Thyroid gland (tissue), 4 donors: ENCODE measurements around the gene GBP6.

Source experiments
- POLR2A ChIP-seq, 2 donors: fragments of 450-650 bp; IDR thresholded peaks; one replicate each; pipeline ENCODE4 v1.6.1; 2017; ENCODE audit warnings: antibody characterized with exemption in 2 of 2, mild to moderate bottlenecking in 2 of 2, moderate library complexity in 1 of 2
- TF ChIP-seq, protein P1 (sequence below), 6 experiments: fragments of 200-600 bp in 3 of 6; fragments of 450-650 bp in 3 of 6; sonication (generic) in 3 of 6; IDR thresholded peaks; one replicate each; pipeline ENCODE4 v1.5.1; 2016 to 2019; ENCODE audit warnings: antibody characterized with exemption in 6 of 6, mild to moderate bottlenecking in 2 of 6, inconsistent platforms in 1 of 6, moderate library complexity in 1 of 6

DNA sequence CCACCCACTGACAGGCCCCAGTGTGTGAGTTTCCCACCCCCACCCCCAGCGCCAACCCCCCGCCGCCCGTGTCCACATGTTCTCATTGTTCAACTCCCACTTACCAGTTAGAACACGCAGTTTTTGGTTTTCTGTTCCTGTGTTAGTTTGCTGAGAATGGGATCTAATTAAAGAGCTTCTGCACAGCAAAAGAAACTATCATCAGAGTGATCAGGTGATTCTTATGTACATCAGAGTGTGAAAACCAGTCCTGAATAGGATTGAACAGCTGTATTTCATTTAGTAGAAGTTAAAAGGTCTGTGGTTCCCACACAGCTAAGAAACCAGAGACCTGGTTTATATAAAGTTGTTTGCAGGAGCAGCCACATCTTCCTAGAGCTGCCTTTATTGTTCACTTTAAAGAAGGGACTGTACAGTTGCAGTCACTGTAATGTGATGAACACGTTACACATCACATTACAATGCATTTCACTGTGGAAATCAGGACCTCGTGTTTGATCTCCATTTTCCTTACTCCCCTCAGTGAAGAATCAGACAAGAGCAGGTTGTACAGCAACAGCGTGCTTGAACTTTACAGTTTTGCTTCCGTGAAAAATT, 1.2 kb downstream of the GBP6 start:
- TF ChIP-seq, protein P1, sequence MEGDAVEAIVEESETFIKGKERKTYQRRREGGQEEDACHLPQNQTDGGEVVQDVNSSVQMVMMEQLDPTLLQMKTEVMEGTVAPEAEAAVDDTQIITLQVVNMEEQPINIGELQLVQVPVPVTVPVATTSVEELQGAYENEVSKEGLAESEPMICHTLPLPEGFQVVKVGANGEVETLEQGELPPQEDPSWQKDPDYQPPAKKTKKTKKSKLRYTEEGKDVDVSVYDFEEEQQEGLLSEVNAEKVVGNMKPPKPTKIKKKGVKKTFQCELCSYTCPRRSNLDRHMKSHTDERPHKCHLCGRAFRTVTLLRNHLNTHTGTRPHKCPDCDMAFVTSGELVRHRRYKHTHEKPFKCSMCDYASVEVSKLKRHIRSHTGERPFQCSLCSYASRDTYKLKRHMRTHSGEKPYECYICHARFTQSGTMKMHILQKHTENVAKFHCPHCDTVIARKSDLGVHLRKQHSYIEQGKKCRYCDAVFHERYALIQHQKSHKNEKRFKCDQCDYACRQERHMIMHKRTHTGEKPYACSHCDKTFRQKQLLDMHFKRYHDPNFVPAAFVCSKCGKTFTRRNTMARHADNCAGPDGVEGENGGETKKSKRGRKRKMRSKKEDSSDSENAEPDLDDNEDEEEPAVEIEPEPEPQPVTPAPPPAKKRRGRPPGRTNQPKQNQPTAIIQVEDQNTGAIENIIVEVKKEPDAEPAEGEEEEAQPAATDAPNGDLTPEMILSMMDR (IDR thresholded peaks at IDR 0.05): no peak
- TF ChIP-seq POLR2A (IDR thresholded peaks at IDR 0.05): no peak
